Measurements from ENCODE around the gene AFDN.

DNA sequence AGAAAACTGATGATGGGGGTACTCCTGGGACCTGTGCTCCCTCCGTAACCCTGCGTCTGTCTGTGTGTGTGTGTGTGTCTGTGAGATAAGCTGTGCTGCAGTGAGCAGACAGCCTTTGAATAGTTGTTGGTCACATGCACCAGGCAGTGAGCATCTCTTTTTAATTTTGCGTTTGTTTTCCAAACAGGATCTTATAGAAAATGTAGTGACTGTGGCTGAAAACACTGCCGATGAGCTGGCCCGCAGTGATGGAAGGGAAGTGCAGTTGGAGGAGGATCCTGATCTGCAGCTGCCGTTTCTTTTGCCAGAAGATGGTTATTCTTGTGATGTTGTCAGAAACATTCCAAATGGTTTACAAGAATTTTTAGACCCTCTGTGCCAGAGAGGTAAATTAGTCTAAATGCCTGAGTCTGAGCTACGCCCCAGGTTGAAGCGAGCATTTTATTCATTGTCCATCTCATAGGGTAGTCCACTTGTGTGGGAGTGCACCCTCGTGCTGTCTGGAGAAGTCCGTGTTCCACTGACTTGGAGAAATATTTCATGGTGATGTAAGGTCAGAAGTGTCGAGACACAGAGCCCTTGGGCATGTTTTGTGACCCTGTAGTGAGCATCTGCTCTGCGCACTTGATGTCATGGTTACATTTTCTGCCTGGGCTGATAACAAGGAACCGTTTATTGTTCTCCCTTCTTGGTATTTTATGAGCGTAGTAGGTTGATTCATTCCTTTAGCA, 92.0 kb downstream of the AFDN start:
- TF ChIP-seq, protein P1, sequence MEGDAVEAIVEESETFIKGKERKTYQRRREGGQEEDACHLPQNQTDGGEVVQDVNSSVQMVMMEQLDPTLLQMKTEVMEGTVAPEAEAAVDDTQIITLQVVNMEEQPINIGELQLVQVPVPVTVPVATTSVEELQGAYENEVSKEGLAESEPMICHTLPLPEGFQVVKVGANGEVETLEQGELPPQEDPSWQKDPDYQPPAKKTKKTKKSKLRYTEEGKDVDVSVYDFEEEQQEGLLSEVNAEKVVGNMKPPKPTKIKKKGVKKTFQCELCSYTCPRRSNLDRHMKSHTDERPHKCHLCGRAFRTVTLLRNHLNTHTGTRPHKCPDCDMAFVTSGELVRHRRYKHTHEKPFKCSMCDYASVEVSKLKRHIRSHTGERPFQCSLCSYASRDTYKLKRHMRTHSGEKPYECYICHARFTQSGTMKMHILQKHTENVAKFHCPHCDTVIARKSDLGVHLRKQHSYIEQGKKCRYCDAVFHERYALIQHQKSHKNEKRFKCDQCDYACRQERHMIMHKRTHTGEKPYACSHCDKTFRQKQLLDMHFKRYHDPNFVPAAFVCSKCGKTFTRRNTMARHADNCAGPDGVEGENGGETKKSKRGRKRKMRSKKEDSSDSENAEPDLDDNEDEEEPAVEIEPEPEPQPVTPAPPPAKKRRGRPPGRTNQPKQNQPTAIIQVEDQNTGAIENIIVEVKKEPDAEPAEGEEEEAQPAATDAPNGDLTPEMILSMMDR (IDR thresholded peaks at IDR 0.05): no peak
- TF ChIP-seq POLR2A (IDR thresholded peaks at IDR 0.05): no peak

Measured in thyroid gland (tissue), 4 donors.